GM19099 (cell line): ENCODE measurements around the gene SLC25A39.

Experiments
- POLR2A ChIP-seq: IDR thresholded peaks from 3 replicates; pipeline ENCODE4 v1.6.1; 2011; ENCODE audit warnings: low read depth; ENCODE audit not compliant: insufficient read length; ENCODE audit errors: extremely low read depth

The SLC25A39 gene, protein sequence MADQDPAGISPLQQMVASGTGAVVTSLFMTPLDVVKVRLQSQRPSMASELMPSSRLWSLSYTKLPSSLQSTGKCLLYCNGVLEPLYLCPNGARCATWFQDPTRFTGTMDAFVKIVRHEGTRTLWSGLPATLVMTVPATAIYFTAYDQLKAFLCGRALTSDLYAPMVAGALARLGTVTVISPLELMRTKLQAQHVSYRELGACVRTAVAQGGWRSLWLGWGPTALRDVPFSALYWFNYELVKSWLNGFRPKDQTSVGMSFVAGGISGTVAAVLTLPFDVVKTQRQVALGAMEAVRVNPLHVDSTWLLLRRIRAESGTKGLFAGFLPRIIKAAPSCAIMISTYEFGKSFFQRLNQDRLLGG

DNA sequence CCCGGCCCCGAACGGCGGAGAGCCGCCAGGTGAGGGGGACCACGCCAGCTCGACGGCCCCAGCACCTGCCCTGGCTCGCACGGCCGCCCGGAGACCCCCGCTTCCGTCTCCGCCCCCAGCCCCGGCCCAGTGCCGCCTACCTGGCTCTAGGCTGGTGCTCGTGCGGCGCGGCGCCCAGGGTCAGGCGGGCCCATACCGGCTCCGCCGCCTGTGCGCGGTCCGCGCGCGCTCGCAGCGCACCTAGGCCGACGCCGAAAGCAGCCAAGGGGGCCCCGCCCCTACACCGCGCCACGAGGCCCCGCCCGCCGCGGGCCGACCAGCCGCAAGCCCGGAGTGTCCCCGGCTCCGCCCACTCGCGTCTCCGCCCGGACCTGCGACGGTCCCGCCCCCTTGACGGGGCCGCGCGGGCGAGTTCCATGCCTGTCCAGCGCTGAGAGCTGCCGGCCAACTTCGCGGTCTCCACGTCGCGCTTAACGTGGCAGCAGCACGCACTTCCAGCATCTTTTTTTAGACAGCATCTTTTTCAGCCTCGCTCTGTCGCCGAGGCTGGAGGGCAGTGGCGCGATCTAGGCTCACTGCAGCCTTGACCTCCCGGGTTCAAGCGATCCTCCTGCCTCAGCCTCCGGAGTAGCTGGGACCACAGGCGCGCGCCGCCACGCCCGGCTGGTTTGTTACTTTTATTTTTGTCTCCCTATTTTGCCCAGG, at the start of gene SLC25A39:
TSS of gene SLC25A39 (minus strand) at position 253 of the 705 bp plus-strand sequence. CDS start 1,261 bp downstream, outside the sequence.
- peak; percentile 86 for TF ChIP-seq POLR2A

DNA sequence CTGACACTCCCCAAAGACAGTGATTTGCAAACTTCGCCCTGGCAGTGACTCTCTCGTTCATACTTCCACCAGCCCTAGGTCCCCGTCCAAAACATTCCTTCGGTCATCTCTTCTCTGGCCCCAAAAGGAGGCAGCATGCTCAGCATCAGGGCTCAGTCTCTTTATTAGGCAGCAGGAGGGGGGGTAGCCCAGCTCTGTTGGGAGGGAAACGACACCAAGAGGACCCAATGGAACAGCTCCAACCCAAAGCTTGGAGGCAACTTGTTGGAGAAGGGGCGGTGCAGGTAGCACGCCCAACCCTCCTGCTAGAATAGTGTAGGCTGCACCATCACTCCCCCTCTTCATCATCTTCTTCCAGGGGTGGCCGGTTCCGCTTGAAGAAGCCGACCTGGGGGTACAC, 47.4 kb upstream of the SLC25A39 start:
- TF ChIP-seq POLR2A = no peak

DNA sequence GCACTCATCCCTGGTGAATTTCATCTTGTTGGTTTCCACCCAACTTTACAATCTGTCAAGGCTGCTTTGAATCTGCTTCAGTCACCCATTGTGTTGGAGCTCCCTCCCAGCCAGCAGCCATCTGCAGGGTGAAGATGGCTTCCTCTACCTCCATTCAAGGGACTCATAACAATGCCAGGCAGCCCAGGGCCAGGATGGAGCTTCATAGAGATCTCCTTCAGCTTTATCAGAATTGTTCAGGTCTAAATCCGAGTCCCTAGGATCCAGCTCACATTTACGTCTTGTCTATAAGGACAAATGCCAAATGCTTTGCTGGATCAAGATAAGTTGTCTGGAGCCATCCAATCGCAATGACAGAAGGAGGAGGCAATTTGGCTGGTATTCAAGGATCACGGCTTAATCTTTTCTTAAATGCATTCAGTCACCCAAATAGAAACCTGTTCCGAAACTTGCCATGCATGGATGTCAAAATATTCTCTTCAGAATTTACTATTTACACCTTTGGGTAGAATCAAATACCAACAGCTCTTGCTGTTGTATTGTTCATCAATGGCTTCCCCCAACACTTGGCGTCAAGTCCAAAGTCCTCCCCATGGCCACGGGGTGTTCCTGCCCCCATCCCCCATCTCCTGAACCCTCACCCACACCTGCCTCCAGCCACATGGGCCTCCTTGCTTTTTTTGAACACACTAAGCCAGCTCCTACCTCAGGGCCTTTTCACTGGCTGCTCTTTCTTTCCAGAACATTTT, 42.8 kb upstream of the SLC25A39 start:
- TF ChIP-seq POLR2A = no peak

DNA sequence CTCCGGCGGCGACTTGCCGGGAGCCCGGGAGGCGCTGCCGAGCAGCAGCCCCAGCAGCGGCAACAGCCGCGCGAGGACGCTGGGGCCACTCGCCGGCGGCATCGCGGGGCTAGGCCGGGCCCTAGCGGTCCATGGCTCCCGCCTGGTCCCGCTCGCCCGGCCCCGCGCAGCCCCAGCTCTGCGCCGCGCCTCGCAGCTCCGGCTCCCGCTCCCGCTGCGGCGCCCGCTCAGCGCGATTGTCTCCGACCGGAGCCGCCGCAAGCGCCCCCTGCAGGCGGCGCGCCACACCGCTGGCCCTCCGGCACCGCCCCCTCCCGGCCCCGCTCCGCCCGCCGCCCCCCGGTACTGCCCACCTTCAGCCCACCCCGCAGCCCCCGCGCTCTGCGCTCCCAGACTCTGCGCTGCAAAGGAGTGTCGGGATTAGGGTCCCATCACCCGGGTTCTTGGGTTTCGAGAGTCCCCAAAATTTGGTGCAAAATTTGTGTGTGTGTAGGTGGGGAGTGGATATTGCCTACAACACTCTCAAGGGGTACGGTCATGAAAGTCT, 39.1 kb upstream of the SLC25A39 start, which contains the start of gene FAM171A2:
TSS of gene FAM171A2 (minus strand) at position 241 of the 547 bp plus-strand sequence. CDS start at position 102, 139 bp downstream.
- TF ChIP-seq POLR2A = no peak

DNA sequence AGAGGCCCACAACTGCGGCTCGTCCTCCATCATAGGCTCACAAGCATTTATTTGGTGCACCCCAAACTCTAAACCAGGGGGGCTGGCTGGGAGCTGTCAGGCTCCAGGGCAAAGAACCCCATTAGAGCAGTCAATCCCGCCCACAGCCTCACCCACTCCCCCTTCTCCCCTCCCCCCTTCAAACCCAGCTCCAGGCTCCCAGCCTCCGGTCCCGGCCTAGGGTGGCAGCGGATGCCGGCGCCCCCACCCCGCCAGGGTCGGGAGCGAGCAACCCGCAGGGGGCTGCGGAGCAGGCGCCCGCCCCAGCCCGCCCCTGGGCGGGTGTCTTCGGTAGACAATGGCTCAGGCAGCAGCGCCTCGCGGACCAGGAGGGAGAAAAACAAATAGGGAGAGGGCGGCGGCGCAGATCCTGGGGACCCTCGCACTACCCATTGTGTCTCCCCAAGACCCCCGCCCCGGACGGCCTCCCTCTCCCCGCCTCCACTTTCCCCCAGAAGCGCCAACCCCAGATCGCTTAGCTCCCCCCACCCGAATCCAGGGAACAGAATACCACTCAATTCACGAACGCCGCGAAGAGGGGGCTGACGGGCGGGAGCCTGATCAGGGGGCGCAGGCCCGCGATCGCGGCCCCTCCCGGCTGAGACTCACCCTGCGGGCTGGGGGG, 38.5 kb upstream of the SLC25A39 start:
- TF ChIP-seq POLR2A = no peak

DNA sequence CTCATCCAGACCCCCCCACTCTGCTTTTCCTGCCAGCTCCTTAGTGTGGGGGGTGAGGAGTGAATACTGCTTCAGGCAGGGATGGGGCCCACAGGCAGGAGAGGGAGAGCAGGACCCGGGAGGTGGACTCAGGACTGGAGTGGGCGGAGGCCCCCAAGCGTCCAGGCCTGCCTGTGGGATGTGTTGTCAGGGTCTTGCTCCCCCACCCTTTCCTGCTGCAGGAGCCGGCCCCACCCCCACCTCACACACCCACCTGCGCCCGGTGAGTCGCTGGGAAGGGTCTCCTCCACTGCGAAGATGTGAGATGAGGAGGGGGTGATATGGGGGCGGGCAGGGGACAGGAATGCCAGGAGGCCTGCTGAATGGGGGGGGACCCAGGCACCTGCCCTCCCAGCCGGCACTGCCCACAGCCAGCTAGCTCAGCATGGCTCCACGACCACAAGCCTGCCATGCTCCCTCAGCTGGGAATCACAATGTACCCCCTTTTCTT, 37.9 kb upstream of the SLC25A39 start:
- no peak for TF ChIP-seq POLR2A

DNA sequence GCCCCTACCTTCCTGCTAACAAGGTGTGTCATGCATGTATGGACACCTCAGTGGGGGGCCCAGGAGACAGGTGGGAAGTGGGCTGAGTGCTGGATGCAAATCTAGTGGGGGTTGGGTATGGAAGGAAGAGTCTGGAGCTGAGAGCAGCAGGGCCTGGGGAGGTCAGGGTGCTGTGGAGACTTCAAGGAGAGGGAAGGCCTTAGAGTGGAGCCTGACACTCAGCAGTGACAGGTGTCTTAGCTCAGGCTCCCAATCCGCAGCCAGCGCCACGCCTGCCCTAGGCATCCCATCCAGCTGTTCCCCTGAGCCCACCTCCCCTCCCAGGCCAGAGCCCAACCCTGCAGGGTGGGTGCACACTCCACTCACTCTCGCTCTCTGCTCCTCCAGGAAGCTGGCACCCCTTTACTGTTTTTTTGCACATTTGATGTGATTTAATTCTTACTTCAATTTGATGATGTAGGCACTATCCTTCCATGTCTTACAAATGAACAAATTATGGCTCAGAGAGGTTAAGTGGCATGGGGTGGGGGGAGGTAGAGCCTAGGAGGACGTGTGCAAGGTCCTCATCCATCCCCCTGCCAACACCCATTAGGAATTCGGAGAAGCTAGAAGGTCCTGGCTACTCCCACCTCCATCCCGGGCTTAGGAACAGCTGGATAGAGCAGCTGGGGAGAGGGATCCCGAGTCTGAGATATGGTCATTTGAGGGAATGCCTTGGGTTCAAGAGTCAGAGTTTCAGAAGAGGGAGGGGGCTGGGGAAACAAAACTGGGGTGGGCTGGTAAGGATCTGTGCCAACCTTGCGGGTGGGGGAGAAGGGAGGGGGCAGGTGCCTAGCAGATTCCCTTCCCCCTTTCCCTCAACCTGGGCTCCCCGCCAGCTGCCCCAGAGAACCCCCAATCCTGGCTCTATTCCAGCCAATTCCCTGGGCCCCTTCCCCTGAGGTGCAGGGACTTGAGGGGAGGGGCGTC, 37.0 kb upstream of the SLC25A39 start:
- TF ChIP-seq POLR2A = no peak

DNA sequence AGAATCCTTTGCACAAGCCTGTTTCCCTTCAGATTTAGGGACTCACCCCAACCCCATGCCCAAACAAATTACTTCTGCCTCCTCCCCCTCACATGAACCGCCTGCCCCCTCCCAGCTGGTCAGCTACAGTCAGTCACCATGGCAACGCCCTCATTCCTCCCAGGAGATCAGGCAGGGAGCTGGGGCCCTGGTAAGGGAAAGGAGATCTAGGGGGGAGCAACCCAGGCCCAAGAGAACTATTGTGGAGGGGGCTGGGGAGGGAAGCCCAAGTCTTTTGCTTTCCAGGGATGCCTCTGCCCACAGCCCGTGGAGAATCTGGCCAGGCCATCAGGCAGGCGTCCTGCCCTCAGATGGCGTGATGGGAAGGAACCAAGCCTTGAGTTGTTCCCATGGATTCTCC, 36.2 kb upstream of the SLC25A39 start:
- TF ChIP-seq POLR2A = no peak

DNA sequence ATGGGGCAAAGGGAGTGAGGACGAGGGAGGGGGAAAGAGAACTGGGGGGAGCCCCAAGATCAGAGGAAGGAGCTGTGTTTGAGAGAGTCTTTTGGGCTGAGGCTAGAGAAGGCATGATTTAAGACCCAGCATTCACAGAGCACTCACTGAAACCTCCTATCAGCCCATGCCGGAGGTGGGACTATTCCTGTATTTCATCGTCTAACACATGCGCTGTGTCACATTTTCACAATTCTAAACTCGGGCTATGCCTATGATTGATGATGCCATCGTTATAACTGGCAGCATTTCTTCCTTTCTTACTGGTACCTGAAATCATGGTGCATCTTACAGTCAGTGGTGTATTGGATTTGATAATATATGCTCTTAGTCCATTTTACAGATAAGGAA, 35.5 kb upstream of the SLC25A39 start:
- TF ChIP-seq POLR2A = no peak

DNA sequence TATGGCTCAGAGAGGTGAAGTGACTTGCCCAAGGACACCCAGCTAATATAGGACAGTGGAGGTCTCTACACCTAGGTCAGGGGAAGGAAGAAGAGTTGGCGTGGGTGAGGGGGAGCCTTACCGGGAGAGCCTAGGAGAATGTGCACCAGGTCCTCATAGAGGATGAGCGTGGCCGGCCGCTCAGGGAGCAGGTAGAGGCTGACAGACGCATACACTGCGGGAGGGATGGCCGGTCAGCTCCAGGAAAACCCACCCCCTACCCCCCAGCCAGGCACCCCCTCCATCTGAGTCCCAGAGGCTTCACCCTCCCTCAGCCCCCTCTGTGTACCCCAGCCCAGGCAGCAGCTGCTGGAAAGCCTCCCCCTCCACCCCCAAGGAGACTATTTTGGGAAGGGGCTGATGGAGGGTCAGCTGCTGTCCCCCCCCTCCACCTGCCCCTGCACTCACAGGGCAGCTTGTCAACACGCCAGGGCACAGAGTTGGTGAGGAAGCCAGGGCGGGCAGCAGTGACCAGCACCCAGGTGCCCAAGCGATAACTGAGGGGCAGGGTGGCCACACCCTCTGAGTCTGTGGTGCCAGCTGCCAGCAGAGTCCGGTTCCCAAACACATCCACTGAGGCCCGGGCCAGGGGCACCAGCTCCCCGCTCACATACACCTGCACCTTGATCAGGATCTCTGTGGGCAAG, 35.0 kb upstream of the SLC25A39 start:
- no peak for TF ChIP-seq POLR2A

DNA sequence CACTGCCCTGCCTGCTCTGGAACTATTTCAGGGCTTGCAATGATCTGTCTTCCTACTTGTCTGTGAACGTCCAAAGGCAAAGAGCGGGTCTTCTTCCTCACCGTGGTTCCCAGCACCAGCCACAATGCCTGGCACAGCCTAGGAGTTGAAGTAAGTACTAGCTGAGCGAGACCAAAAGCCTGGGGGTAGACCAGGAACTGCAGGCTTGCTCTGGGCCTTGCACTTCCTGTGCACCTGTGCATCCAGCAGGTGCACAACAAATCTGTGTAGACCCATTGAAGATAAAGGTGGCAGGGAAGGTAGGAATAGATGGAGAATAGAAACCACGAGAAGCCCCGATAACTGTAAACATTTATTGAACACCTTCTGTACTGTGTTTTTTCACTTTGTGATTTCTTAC, 34.4 kb upstream of the SLC25A39 start:
- no peak for TF ChIP-seq POLR2A

DNA sequence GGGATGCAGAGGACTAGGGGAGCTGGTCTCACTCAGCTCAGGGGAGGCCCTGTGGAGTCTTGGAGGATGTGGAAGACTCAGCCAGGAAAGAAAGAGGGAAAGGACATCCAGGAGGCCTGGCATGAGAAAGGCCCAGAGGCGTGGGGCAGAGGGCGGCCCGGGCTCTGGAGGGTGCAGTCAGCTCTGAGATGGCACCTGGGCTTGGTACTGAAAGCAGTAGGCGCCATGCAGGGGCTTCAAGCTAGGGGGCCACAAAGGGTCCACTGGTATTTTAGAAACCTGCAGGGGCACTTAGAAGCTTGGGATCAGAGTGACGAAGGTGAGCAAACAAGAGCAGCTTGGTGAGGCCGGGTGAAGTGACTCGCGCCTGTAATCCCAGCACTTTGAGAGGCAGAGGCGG, 33.4 kb upstream of the SLC25A39 start:
- TF ChIP-seq POLR2A = no peak

DNA sequence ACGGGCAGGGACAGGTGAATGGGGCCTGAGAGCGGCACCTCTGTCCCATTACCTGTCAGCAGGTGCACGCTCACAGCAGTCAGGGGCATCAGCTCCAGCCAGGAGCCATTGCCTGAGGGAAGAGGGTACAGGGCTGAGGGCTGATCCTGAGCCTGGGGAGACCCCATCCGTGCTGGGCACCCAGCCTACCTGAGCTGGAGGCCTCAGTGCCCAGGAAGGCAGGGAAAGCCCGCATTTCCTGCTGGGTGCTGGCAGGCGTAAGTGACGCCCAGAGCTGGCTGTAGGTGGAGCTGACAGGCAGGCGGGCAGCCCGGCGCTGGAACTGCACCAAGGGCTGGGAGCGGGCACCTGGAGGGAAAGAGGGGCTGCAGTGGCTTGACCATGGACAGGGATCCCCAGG, 31.6 kb upstream of the SLC25A39 start:
- no peak for TF ChIP-seq POLR2A
